SH-SY5Y (cell line): Measurements from ENCODE around the gene OR1E2.

Source experiments
- GATA2 ChIP-seq: IDR thresholded peaks from 2 replicates; pipeline ENCODE4 v1.6.1; 2011; ENCODE audit warnings: mild to moderate bottlenecking, low read depth, low read length
- GATA3 ChIP-seq: IDR thresholded peaks from 2 replicates; pipeline ENCODE4 v1.6.1; 2011; ENCODE audit warnings: low read depth, mild to moderate bottlenecking, low read length, moderate library complexity

OR1E2 gene, protein sequence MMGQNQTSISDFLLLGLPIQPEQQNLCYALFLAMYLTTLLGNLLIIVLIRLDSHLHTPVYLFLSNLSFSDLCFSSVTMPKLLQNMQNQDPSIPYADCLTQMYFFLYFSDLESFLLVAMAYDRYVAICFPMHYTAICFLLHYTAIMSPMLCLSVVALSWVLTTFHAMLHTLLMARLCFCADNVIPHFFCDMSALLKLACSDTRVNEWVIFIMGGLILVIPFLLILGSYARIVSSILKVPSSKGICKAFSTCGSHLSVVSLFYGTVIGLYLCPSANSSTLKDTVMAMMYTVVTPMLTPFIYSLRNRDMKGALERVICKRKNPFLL

DNA sequence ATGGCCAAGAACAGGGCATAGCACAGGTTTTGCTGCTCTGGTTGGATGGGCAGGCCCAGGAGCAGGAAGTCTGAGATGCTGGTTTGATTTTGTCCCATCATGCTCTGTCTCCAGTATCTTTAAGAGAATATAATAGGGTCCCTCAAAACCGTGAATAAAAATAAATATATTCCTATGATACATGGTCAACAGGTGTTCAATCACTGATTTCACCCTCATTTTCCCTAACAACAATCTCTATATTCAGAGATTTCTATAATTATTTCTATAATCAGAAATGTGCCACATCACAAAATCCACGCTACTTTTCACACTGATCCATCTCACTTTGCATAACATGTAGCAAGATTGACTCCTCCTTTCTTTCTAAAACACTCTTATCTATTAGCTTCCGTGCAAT is at the start of gene OR1E2:
Gene OR1E2, minus strand, starts transcription at position 101 of the 400 bp plus-strand sequence. Its CDS starts 0 bp downstream, at position 101.
- TF ChIP-seq GATA2: no peak
- no peak for TF ChIP-seq GATA3

DNA sequence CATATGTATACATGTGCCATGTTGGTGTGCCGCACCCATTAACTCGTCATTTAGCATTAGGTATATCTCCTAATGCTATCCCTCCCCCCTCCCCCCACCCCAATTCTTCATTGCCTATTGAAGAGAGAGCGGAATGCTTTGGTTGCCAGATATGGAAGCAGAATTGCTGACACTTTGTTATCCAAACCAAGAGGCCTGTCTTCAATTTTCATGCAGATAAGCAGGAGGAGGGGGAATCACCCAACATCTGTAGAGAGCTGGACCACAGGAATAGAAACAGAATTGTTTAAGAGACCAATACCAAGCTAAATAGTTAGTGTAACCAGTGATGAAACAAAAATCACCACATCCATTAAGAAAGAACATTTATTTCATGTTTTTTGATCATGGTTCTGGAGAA is 49.2 kb upstream of the OR1E2 start:
- TF ChIP-seq GATA2 (no peak), GATA3 (no peak)

DNA sequence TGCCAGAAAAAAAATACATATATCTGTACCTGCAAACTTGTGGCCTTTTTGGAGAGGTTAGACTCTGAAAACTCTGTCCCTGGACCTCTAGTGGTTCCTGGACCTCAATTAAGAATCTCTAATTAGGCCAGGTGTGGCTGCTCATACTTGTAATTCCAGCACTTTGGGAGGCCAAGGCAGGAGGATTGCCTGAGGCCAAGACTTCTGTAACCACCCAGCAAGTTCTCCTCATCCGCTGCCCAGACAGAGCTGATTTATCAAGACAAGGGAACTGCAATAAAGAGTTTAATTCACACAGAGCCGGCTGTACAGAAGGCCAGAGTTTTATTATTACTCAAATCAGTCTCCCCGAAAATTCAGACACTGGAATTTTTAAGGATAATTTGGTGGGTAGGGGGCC is 46.3 kb upstream of the OR1E2 start:
- TF ChIP-seq GATA2 (no peak), GATA3 (no peak)

DNA sequence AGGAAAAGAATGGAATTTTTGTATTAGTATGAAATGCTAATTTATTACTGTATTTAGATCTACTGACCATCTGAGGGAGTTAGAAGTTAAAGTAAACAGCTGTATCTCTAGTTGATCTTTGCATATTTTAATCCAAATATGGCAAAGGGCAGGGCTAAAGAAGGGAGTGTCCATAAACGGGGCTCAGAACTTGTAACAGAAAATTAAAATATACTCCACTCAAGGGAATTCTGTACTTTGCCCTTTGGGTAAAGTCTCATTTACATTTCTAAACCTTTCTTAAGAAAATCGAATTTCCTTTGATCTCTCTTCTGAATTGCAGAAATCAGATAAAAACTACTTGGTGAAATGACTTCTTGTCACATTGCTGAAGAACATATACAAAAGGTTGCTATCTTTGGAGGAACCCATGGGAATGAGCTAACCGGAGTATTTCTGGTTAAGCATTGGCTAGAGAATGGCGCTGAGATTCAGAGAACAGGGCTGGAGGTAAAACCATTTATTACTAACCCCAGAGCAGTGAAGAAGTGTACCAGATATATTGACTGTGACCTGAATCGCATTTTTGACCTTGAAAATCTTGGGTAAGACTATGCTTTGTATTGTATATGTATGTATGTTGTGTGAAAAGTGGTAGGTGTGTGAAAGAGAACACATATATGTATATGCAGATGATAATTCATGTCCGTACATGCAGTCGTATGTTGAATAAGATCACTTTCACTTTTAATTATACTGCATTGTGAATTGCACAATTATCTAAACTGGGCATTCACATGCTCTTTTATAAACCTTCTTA is 42.4 kb upstream of the OR1E2 start, which contains the start of gene ASPA:
Gene ASPA, plus strand, starts transcription at position 186 of the 799 bp plus-strand sequence. Its CDS starts 163 bp downstream, at position 349.
- TF ChIP-seq GATA2 (no peak), GATA3 (no peak)

DNA sequence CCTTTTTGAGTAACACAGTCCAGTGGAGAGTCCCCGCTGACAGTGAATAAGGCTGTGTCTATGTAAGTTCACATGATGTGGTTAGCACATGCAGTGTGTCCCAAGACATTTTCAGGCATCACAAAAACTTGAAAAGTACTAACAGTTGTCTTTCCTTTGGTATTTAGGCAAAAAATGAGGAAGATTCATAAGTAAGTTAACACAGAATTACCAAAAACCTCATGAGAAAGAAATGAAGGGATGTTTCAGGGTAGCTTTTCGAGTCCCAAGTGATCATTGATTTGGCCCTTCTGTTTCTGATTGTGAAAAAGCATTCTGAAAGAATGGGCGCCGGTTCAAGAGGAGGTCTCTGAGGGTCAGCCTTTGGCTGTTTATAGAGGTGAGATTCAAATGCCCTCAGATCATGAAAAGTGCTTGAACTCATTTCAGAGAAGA is 41.6 kb upstream of the OR1E2 start:
- TF ChIP-seq GATA2: no peak
- no peak for TF ChIP-seq GATA3

DNA sequence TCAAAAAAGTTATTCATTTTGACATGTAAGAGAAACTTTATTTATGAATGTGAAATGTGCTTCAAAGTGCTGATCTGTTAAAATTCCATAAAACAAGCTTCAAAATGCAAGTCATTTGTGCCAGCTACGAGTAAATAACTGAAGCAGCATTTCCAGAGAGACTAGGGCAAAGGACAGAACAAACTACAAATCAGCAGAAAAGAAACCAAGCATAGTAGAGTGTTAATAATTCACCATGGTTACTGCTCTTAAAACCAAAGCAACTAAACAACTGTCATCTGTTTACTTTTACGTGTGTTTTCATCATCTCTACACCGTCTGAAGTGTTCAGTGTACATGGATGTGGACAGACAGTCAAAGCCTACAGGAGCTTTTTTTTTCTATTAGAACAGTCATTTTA is 40.6 kb upstream of the OR1E2 start:
- TF ChIP-seq GATA3 (no peak), GATA2 (no peak)

DNA sequence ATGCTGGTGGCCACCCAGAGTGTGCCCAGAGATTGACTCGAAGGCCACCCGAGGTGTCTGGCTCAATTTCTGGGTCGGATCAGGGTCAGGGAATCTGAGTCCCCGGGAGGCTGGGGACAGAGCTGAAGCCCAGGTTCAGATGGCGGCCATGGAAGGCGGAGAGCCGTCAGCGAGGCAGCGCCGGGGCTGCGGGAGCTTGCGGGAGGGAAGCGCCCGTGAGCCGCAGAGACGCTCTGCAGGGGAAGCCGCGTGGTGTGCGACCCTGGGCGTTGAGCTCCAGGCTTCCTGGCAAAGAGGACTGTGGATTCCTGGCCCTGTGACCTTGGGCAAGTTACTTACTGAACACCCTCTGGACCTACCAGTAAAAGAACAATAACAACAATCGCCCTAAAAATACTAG is 38.5 kb upstream of the OR1E2 start:
- TF ChIP-seq GATA3: no peak
- TF ChIP-seq GATA2: no peak

DNA sequence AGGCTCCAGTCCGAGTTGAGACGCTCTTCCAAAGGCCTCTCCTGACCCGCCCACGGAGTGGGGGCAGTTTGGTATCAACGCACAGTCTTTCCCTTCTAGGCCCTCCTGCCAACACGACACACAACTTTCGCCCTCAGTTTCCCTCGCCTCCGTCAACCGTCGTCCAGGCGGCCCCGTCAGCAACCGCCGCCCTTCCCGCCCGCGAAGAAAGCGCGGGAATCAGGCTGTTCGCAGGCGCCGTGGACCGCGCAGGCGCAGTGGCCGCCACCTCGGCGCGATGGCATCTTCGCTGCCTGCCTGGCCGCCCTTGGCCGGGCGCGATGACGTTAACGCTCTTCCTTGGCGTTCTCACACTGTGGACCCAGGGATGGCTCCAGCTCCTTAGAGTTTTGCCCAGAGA is 38.0 kb upstream of the OR1E2 start, which contains the start of gene SPATA22:
Gene SPATA22, minus strand, starts transcription at position 221 of the 400 bp plus-strand sequence. CDS start 2,494 bp downstream, outside the sequence.
- TF ChIP-seq GATA3 (no peak), GATA2 (no peak)

DNA sequence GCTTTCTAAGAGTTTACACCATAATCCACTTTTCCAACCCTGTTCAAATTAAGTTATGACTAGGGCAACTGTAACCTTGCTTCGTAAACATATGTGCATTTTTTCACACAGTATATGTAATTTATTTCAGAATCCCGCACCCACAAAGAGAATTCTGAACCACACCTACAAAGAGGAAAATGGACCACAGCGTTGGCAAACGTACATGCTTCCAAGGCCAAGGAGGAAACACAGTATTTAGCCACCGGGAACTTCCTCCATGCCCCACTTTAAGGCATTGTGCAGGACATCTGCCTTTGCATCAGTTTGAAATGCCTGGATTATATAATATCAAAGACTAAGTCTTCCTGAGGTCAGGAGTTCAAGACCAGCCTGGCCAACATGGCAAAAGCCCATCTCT is 35.9 kb upstream of the OR1E2 start:
- TF ChIP-seq GATA2: no peak
- TF ChIP-seq GATA3: no peak

DNA sequence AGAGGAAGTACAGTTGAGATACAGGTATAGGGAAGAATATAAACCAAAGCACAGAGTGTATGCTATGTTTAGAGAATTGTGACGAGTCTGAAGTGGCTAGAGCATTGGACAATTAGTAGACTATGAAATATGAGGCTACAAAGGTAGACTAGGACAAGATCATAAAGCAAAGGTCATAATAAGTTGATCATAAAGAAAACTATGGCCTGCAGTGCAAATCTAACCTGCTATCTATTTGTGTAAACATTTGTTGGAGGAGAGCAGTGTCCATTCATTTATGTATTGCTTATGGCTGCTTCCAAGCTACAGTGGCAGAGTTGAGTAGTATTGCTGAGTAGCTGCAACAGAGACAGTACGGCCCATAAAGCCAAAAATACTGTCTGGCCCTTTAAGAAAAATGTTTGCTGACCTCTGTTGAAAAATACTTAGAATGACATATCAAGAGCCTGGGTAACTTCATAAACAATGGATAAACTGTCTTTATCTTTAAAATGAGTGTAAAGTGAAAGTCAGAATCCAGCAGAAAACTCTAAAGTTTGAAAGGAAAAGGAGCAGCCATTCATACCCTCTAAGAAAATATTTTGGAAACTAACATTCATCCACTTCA is 14.5 kb upstream of the OR1E2 start:
- TF ChIP-seq GATA2: no peak
- no peak for TF ChIP-seq GATA3

DNA sequence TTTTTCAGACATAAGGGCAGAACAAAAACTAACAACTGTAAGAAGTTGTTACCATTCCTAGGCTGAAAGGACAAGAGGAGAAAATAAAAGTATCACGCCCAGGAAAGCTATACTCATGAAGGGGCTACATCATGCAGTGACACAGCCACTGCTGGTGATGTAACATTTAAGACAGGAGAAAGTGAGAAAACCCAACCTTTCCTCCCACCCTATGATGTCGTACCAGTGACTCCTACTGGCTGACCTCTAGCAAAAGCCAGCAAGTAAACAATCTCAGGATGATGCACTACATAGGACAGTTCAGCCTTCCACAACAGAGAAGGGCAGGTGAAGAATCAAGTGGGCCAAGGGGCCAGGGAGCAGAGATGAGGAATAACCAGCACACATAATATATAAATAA is 14.0 kb upstream of the OR1E2 start:
- no peak for TF ChIP-seq GATA2
- TF ChIP-seq GATA3: no peak

DNA sequence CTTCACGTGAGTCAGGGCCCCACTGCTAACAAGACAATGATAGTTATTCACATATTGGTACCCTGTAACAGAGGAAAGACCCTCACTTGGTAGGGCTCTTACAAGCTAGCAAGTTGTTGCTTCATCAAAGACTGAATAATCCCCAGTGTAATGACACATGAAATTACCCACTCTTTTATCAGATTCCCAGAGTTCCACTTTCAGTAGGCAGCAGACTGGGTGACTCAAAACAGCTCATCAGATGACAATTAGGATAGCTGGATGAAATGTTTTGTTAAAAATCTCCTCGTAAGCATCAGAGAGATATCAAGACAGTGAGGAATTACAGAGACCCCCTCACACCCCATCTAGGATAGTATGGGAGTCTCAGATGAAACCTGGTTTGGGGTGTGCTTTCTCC is 6.8 kb upstream of the OR1E2 start:
- TF ChIP-seq GATA3 (no peak), GATA2 (no peak)

DNA sequence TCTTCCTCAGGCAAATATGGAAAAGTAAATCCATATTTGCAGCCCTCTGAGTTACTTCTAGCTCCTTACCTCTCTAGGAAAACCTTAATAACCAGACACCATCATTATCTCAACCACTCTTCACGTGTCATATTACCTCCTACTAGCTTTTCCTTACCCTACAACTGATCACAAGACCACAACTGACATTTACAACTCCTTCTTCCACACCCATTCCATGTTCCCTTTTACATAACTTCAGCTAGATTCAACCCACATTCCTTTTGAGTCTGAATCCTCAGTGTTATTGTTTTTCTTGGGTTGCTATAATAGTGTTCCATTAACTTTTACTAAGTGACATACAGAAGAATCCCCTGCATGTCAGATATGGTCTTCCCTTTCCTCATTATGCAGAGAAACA is 4.7 kb upstream of the OR1E2 start:
- no peak for TF ChIP-seq GATA2
- TF ChIP-seq GATA3: no peak

DNA sequence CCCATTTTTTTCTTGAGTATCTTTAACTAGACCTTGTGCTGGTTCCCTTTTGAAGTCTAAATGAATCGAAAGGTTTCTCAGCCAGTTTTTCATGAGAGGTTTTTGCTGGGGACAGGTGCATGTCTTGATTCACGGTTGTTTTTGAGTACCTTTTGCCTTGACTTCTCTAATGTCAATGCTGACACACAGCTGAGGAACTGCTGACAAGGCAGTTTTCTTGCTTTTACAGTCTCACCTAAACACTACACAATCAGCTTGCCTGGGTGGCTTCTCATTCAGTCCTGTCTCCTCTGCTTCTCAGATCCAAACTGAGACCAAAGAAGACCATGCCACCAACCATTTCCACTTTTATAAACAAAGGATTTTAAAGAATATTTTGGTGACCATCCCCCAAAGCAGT is 15.4 kb downstream of the OR1E2 start:
- TF ChIP-seq GATA2 (no peak), GATA3 (no peak)

DNA sequence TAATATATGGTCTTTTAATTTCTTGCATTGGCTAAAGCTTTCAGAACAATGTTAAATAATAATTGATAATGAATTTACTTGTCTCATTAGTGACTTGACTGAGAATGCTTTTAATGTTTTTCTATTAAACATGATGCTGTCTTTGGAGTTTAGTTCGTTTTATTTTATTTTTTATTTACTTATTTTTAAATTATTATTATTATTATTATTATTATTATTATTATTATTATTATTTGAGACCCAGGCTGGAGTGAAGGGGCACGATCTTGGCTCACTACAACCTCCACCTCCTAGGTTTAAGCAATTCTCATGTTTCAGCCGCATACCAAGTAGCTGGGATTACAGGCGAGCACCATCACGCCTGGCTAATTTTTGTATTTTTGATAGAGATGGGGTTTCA is 18.0 kb downstream of the OR1E2 start:
- TF ChIP-seq GATA2 (no peak), GATA3 (no peak)
